Panc1 (cell line): ENCODE measurements around the gene GMCL2.

Source experiments
- TF ChIP-seq, protein P1 (sequence below): fragments of 450-650 bp; IDR thresholded peaks from 2 replicates; pipeline ENCODE4 v1.5.1; 2017; ENCODE audit warnings: mild to moderate bottlenecking
- TF ChIP-seq, protein P2 (sequence below), 2 experiments: IDR thresholded peaks; 2 replicates each; pipeline ENCODE4 v1.6.1; 2011 to 2012; ENCODE audit warnings: low read depth in 2 of 2, control low read depth in 1 of 2, low read length in 1 of 2, mild to moderate bottlenecking in 1 of 2, moderate library complexity in 1 of 2; ENCODE audit not compliant: insufficient read depth in 1 of 2

DNA sequence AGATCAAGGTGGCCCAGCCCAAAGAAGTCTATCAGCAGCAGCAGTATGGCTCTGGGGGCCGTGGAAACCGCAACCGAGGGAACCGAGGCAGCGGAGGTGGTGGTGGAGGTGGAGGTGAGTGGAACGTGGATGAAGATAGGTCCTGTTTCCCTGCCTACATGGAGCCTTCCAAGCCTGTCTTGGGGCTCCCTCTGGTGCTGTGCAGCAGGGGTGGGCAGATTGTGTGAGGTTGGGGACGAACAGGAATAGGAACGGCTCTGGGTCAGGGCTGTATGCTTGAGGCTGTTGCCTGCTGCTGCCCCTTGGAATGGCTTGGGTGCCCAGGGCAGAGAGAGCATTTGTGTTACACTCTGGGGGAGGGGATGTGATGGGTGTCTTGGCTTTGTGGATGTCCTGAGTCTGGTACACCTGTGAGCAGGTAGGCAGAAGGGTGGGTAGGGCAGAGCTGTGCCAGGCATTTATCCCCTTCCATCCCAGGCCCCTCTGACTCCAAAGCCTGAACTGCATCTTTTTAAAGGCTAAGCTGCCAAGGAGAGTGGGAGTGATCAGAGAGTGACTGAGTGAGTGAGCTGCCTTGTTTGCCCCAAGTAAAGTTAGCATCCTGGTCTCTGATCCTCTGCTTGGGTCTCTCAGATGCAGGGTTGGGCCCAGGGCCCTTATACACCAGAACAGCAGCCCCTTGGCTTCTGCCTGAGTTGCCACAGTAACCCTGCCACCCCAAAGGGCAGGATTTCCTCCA lies 22.3 kb upstream of the GMCL2 start:
- TF ChIP-seq, protein P1, sequence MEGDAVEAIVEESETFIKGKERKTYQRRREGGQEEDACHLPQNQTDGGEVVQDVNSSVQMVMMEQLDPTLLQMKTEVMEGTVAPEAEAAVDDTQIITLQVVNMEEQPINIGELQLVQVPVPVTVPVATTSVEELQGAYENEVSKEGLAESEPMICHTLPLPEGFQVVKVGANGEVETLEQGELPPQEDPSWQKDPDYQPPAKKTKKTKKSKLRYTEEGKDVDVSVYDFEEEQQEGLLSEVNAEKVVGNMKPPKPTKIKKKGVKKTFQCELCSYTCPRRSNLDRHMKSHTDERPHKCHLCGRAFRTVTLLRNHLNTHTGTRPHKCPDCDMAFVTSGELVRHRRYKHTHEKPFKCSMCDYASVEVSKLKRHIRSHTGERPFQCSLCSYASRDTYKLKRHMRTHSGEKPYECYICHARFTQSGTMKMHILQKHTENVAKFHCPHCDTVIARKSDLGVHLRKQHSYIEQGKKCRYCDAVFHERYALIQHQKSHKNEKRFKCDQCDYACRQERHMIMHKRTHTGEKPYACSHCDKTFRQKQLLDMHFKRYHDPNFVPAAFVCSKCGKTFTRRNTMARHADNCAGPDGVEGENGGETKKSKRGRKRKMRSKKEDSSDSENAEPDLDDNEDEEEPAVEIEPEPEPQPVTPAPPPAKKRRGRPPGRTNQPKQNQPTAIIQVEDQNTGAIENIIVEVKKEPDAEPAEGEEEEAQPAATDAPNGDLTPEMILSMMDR = no peak
- TF ChIP-seq, protein P2, sequence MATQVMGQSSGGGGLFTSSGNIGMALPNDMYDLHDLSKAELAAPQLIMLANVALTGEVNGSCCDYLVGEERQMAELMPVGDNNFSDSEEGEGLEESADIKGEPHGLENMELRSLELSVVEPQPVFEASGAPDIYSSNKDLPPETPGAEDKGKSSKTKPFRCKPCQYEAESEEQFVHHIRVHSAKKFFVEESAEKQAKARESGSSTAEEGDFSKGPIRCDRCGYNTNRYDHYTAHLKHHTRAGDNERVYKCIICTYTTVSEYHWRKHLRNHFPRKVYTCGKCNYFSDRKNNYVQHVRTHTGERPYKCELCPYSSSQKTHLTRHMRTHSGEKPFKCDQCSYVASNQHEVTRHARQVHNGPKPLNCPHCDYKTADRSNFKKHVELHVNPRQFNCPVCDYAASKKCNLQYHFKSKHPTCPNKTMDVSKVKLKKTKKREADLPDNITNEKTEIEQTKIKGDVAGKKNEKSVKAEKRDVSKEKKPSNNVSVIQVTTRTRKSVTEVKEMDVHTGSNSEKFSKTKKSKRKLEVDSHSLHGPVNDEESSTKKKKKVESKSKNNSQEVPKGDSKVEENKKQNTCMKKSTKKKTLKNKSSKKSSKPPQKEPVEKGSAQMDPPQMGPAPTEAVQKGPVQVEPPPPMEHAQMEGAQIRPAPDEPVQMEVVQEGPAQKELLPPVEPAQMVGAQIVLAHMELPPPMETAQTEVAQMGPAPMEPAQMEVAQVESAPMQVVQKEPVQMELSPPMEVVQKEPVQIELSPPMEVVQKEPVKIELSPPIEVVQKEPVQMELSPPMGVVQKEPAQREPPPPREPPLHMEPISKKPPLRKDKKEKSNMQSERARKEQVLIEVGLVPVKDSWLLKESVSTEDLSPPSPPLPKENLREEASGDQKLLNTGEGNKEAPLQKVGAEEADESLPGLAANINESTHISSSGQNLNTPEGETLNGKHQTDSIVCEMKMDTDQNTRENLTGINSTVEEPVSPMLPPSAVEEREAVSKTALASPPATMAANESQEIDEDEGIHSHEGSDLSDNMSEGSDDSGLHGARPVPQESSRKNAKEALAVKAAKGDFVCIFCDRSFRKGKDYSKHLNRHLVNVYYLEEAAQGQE (IDR thresholded peaks at IDR 0.05; ENCODE audit: insufficient read depth in 1 of 2, low read depth in 2 of 2, low read length in 1 of 2) = no peak
